Upper lobe of right lung (tissue), 1 donor: Measurements from ENCODE around the gene TBX3. TPM values are rescaled to one million over a fixed set of nuclear protein-coding genes. Genes with fewer than 3 reads are reported as not detected.

Experiments
- ATAC-seq: fragments of 200-7000 bp; cut with Tn5 transposase; one replicate; pipeline ENCODE4 v1.9.1; 2020; ENCODE audit warnings: mild to moderate bottlenecking, moderate library complexity
- DNase-seq: peaks from one replicate; pipeline ENCODE4 v3.0.0-alpha.2; 2020
- H3K27ac ChIP-seq: fragments of 200-600 bp; one replicate; pipeline ENCODE4 v1.8.0; 2022
- H3K27me3 ChIP-seq: fragments of 200-600 bp; one replicate; pipeline ENCODE4 v1.8.0; 2022; ENCODE audit warnings: mild to moderate bottlenecking
- H3K36me3 ChIP-seq: fragments of 200-600 bp; one replicate; pipeline ENCODE4 v1.8.0; 2022
- H3K4me1 ChIP-seq: fragments of 200-600 bp; one replicate; pipeline ENCODE4 v1.8.0; 2022
- H3K4me3 ChIP-seq: fragments of 200-600 bp; one replicate; pipeline ENCODE4 v1.8.0; 2022; ENCODE audit warnings: mild to moderate bottlenecking
- H3K9me3 ChIP-seq: fragments of 200-600 bp; one replicate; pipeline ENCODE4 v1.8.0; 2022
- CTCF ChIP-seq: fragments of 200-600 bp; IDR thresholded peaks from one replicate; pipeline ENCODE4 v1.8.0; 2022; ENCODE audit warnings: antibody characterized with exemption
- intact Hi-C: fragments of 100-400 bp; cut with DNase I; formaldehyde crosslinking; loops from one replicate; pipeline ENCODE4 v1.11.0; 2022
- total RNA-seq: library from RNA; stranded (reverse); fragmentation: NEBNext Ultra II Directional; extraction: Animal tissue kit (Norgen Biotek cat#: 25700); gene quantifications from one replicate; pipeline ENCODE4 v1.2.1, GENCODE V29; 2021
- donor health status: DM: no; HTN: yes; CAD: no; lungs with severe emphysema.

The TBX3 gene
- total RNA-seq, 1 donor from 2014 or later: 35.9 TPM

GRCh38 chr12:114698566-114699163 lies 14.7 kb upstream of the TBX3 start:
- no peak for TF ChIP-seq CTCF
- Histone ChIP-seq H3K9me3 (no peaks in the 10 kb centered on the region), H3K4me1 (no peaks in the 10 kb centered on the region), H3K27me3 (peaks cover 84% of the 10 kb centered on the region), H3K4me3 (peak overlapping the region; percentile 43), H3K36me3 (no peaks in the 10 kb centered on the region), H3K27ac (no peak overlapping the region)
- DNase-seq (no peak), ATAC-seq (no peak)
- intact Hi-C loops: no loop called here

- no peaks in the 10 kb centered on the region for H3K9me3 ChIP-seq
Observed at GRCh38 chr12:114697741-114698565, 14.0 kb upstream of the TBX3 start.

GRCh38 chr12:114697243-114697716 lies 13.3 kb upstream of the TBX3 start:
- TF ChIP-seq CTCF: no peak
- Histone ChIP-seq H3K4me1 (no peaks in the 10 kb centered on the region), H3K4me3 (no peak overlapping the region), H3K36me3 (no peaks in the 10 kb centered on the region), H3K27me3 (peaks cover 92% of the 10 kb centered on the region), H3K9me3 (no peaks in the 10 kb centered on the region), H3K27ac (no peak overlapping the region)
- DNase-seq (no peak), ATAC-seq (no peak)
- intact Hi-C loops: no loop called here

More at GRCh38 chr12:114697741-114698565, 14.0 kb upstream of the TBX3 start:
- no peaks in the 10 kb centered on the region for H3K36me3 ChIP-seq
- DNase-seq: no peak
- H3K27me3 ChIP-seq: peaks cover 90% of the 10 kb centered on the region
- H3K27ac ChIP-seq: no peak overlapping the region
- peak overlapping the region; percentile 43 for H3K4me3 ChIP-seq
- intact Hi-C loops: no loop called here
- TF ChIP-seq CTCF: no peak
- ATAC-seq: peak; percentile 36
- H3K4me1 ChIP-seq: no peaks in the 10 kb centered on the region

- Histone ChIP-seq H3K4me3 (no peak overlapping the region), H3K27ac (no peak overlapping the region), H3K36me3 (no peaks in the 10 kb centered on the region), H3K4me1 (no peaks in the 10 kb centered on the region), H3K27me3 (peaks cover 90% of the 10 kb centered on the region), H3K9me3 (no peaks in the 10 kb centered on the region)
- TF ChIP-seq CTCF: no peak
- intact Hi-C loops: no loop called here
- DNase-seq (no peak), ATAC-seq (no peak)
Observed at GRCh38 chr12:114696443-114697242, 12.7 kb upstream of the TBX3 start.

- Histone ChIP-seq H3K27ac (no peak overlapping the region), H3K4me1 (no peaks in the 10 kb centered on the region), H3K9me3 (no peaks in the 10 kb centered on the region), H3K4me3 (no peak overlapping the region), H3K27me3 (peaks cover 88% of the 10 kb centered on the region), H3K36me3 (no peaks in the 10 kb centered on the region)
- TF ChIP-seq CTCF: no peak
- DNase-seq (no peak), ATAC-seq (no peak)
- intact Hi-C loops: no loop called here
Observed at GRCh38 chr12:114695305-114695592, 11.3 kb upstream of the TBX3 start.
